DMS 273 treated with DMSO at 0.1 percent for 48 hours (cell line): Measurements from ENCODE around the gene DPP6.

Experiments used
- DNase-seq: peaks from one replicate; lab custom pipeline; 2025; lab: John Stamatoyannopoulos, UW

Gene DPP6

GRCh38 chr7:154598396-154598795, 546.2 kb downstream of the DPP6 start:
- no peak for DNase-seq

DNA sequence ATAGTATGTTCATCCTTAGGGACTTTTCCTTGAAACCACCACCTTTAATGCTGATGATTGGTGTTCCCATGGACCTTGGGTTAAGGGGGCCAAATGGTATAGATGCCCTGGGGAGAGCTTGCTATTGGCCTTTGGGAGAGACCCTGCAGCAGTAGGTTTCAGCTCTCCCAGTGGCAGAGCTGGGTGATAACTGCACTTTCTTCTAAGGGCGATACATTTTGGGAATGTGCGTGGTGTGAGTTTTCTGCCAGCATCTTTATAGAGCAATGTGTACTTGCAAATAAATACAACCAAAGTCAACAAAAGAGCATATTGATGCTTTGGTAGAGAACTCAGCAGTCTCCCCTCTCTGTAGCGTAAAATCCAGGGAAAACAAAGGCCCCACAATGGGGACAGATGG, 546.7 kb downstream of the DPP6 start:
- no peak for DNase-seq

DNA sequence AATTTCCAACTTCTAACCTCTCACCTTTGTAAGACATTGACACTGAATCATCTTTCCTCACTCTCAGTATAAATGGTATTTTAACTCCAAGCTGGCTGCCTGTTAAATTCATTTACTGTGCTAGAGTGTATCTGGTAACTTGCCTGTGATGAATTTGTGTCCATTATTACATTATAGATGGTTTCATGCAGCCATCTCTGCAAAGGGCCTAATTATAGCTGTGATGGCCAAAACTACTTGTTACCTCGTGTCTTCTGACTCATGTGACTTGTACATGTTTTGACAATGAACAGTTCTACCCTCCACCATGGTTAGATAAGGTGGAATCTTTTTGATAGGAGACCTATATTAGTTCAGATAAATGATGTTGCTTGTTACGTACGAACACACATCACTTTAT, 558.7 kb downstream of the DPP6 start:
- no peak for DNase-seq

- no peak for DNase-seq
Measured at GRCh38 chr7:154613811-154614210, 561.6 kb downstream of the DPP6 start.

GRCh38 chr7:154620141-154620755, 568.0 kb downstream of the DPP6 start:
- DNase-seq, result no peak

- DNase-seq, result no peak
Measured at GRCh38 chr7:154623399-154623798, 571.2 kb downstream of the DPP6 start.

GRCh38 chr7:154627646-154628290, 575.6 kb downstream of the DPP6 start:
- DNase-seq, result no peak

GRCh38 chr7:154628556-154628955, 576.4 kb downstream of the DPP6 start:
- DNase-seq, result no peak

GRCh38 chr7:154631162-154631561, 579.0 kb downstream of the DPP6 start:
- no peak for DNase-seq

DNA sequence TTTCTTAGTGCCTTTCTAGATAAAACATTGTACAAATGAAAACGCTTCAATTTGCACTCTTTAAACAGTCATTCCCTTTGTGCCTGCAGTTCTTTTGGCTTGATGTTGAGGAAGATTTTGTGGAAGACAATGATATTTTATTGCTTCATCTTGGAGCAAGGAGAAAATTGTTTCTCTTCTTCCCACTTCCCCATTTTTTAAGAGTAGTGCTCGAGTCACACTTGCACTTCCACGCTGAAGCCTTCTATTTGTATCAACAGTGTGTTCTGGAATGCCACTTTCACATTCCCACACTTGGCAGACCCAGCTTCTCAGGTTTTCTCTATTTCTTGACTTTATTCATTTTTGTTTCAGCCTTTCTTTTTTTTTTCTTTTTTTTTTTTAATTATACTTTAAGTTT, 581.4 kb downstream of the DPP6 start:
- DNase-seq, result no peak

- DNase-seq, result no peak
Measured at GRCh38 chr7:154638286-154638685, 586.1 kb downstream of the DPP6 start.

GRCh38 chr7:154640266-154640865, 588.2 kb downstream of the DPP6 start:
- no peak for DNase-seq

- no peak for DNase-seq
Measured at GRCh38 chr7:154640917-154641316, 588.7 kb downstream of the DPP6 start.

DNA sequence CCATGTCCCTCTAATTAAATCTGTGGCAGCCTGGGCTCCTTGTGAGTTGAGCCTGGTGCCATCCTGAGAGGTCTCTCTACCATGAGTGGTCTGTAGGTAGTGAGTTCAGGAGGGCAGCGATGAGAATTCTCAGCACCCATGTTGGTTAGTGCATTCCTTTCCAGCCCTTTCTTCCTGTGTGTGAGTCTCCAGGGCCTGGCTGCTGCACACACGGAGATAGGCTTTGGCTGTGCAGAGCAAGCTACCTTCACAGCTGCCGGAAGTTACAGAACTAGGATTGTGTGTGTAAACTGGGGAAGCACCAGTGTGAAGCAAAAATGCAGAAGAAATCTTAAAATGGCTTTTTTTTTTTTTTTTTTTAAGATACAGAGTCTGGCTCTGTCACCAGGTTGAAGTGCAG, 592.2 kb downstream of the DPP6 start:
- no peak for DNase-seq

DNA sequence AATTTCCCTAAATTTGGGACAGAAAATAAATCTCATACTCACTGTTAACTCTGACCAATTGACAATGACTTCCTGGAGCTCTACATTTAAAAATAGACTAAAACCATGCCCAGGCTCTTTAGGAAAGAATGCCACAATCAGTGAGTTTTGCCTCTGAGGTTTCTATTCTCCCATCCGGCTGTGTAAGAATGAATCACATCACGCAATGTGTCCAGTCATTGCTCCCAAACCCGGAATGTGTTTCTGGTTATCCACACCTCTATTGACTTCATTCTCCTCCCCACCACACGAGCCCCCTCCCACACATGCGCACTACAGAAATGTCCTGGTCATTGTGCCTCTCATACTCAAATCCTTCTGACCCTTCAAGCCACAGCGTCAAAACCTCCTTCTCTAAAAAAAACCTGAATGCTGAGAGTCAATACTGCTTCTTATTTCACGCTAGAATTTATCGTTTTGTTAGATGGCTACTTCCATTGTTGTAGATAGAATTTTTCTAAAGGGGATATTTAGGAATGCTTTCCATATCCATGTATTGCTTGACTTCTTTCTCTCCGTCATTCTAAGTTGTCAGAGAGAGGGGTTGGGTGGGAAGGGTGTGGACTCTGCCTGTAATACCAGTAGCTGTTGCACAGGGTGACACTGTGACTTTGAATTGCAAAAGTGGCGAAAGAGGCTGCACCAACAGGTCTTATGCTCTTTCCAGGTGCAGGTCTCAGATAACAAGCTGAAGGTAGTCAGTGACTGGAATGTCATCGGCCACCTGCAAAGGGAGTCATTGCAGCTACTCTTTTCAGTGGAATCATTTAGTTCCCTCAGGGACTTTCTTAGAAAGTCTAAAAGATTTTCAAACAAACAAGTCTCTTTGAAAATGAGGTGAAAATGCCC, 594.2 kb downstream of the DPP6 start:
- no peak for DNase-seq

GRCh38 chr7:154647625-154648024, 595.4 kb downstream of the DPP6 start:
- DNase-seq, result no peak

- no peak for DNase-seq
Measured at GRCh38 chr7:154649015-154649414, 596.8 kb downstream of the DPP6 start.

GRCh38 chr7:154649434-154649833, 597.2 kb downstream of the DPP6 start:
- no peak for DNase-seq

DNA sequence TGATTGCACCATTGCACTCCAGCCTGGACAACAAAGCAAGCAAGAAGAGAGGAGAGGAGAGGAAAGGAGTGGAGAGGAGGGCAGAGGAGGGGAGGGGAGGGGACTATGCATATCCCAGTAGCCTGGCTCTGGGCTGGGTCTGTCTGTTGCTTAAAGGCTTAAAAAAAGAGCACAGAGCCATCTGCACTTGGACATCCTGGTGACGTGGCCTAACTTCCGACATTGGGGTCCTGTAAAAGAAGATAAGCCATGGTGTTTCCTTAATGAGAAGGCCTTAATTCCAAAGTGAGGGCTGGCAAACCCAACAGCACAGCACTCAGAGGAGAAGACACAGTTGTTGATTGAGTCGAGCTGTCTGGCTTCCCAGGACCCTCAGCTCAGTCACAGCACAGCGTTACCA, 598.1 kb downstream of the DPP6 start:
- no peak for DNase-seq

DNA sequence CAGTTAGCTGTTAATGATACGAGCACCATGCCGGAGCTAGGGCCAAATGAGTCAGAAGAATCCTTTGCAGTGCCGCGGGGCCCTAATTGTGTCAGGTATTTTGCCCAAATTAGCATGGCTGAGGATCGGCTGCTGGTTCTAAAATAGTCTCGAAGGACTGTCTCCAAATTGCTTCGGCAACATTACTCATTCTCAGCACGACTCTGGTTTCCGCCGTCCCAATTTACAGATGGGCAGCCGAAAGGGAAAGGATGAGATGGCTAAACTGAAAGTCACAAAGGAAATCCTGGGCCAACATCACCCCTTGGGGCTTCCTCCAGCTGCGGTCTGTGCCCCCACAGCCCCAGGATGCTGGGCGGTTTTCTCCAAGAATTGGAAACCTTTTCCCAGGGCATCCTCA, 599.3 kb downstream of the DPP6 start:
- DNase-seq, result no peak

- no peak for DNase-seq
Measured at GRCh38 chr7:154652564-154652963, 600.4 kb downstream of the DPP6 start.

- DNase-seq, result no peak
Measured at GRCh38 chr7:154653281-154653680, 601.1 kb downstream of the DPP6 start.

DNA sequence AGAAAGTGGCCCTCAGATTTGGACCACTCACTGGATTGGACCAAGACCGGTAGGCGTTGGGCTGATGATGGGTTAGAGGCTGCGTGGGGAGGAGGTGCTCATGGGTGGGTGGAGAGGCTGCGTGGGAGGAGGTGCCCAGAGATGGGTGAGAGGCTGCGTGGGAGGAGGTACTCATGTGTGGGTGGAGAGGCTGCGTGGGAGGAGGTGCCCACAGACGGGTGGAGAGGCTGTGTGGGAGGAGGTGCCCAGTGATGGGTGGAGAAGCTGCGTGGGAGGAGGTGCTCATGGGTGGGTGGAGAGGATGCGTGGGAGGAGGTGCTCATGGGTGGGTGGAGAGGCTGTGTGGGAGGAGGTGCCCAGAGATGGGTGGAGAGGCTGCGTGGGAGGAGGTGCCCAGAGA, 604.4 kb downstream of the DPP6 start:
- DNase-seq, result no peak
